ENCODE results near the gene CBX1. TPM values are rescaled to one million over a fixed set of nuclear protein-coding genes. Genes with fewer than 3 reads are reported as not detected.

CBX1 gene
- total and polyA plus RNA-seq, 2 of the 13 experiments (the other 11 are each of a cell fraction or from before 2014, with no cell fraction given), result 17.8 to 108 TPM

DNA sequence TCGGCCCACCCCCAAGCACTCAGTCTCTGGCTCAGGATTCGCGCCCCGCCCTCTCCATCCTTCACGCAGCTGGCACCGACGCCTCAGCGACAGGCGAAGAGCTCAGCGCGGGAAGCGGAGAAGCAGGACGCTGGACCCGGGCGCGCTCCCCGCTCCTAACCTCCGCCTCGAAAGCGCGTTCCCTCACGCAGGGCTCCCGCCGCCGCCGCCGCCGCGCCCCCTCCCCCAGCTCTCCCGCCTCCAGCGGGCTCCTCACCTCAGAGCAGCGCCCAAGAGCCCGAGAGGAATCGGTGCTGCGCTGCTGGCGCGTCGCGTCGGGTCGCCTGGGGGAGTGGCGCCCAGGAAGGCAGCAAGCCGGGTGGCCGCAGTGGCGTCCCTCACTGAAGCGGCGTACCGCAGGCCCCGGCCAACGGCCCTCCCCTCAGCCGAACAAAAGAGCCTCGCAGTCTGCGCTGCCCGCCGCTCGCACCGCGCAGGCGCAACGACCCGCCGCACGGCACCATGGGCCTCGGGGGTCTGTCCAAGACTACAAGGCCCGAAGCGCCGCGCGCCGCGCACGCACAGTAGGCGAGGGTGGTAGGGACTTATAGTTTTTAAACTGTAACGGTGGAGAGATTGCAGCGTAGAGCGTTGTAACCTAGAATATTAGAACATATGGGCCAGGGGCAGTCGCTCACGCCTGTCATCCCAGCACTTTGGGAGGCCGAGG is at the start of gene CBX1 (continued):
- TF ChIP-seq, protein P1, sequence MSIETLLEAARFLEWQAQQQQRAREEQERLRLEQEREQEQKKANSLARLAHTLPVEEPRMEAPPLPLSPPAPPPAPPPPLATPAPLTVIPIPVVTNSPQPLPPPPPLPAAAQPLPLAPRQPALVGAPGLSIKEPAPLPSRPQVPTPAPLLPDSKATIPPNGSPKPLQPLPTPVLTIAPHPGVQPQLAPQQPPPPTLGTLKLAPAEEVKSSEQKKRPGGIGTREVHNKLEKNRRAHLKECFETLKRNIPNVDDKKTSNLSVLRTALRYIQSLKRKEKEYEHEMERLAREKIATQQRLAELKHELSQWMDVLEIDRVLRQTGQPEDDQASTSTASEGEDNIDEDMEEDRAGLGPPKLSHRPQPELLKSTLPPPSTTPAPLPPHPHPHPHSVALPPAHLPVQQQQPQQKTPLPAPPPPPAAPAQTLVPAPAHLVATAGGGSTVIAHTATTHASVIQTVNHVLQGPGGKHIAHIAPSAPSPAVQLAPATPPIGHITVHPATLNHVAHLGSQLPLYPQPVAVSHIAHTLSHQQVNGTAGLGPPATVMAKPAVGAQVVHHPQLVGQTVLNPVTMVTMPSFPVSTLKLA (IDR thresholded peaks at IDR 0.05), result no peak
- TF ChIP-seq ZNF710 (CRISPR knock-in tag; IDR thresholded peaks at IDR 0.05; ENCODE audit: borderline replicate concordance) (peak; percentile 84), DPF2 (CRISPR knock-in tag; IDR thresholded peaks at IDR 0.05; ENCODE audit: borderline replicate concordance, low read depth) (no peak), ZNF703 (CRISPR knock-in tag; IDR thresholded peaks at IDR 0.05; ENCODE audit: borderline replicate concordance) (no peak; the same call in 1 of the 2 replicates), ZNF605 (CRISPR knock-in tag; IDR thresholded peaks at IDR 0.05) (peak; percentile 88; the same call in 1 of the 2 replicates), HNF4G (IDR thresholded peaks at IDR 0.05; ENCODE audit: borderline replicate concordance, low read depth, low read length) (no peak), HNF4G (CRISPR knock-in tag; IDR thresholded peaks at IDR 0.05; ENCODE audit: borderline replicate concordance, low read depth) (no peak), MED13 (CRISPR knock-in tag; IDR thresholded peaks at IDR 0.05) (no peak; the same call in 1 of the 2 replicates), TBX3 (IDR thresholded peaks at IDR 0.05; ENCODE audit: borderline replicate concordance) (no peak), ZNF792 (CRISPR knock-in tag; IDR thresholded peaks at IDR 0.05) (peak; percentile 78), ZNF720 (CRISPR knock-in tag; IDR thresholded peaks at IDR 0.05) (no peak), HOXA5 (CRISPR knock-in tag; IDR thresholded peaks at IDR 0.05) (peak; percentile 63; the same call in 1 of the 2 replicates), ZNF788 (CRISPR knock-in tag; IDR thresholded peaks at IDR 0.05; ENCODE audit: borderline replicate concordance) (peak; percentile 100), GATAD1 (CRISPR knock-in tag; IDR thresholded peaks at IDR 0.05) (peak; percentile 90), NPAS2 (CRISPR knock-in tag; IDR thresholded peaks at IDR 0.05; ENCODE audit: borderline replicate concordance) (no peak), SP4 (CRISPR knock-in tag; IDR thresholded peaks at IDR 0.05) (peak; percentile 37; the same call in 1 of the 2 replicates), ZNF670 (CRISPR knock-in tag; IDR thresholded peaks at IDR 0.05; ENCODE audit: borderline replicate concordance) (no peak; the same call in none of the 2 replicates), TCF7 (IDR thresholded peaks at IDR 0.05; ENCODE audit: low read depth) (no peak)
- TF ChIP-seq, protein P2, sequence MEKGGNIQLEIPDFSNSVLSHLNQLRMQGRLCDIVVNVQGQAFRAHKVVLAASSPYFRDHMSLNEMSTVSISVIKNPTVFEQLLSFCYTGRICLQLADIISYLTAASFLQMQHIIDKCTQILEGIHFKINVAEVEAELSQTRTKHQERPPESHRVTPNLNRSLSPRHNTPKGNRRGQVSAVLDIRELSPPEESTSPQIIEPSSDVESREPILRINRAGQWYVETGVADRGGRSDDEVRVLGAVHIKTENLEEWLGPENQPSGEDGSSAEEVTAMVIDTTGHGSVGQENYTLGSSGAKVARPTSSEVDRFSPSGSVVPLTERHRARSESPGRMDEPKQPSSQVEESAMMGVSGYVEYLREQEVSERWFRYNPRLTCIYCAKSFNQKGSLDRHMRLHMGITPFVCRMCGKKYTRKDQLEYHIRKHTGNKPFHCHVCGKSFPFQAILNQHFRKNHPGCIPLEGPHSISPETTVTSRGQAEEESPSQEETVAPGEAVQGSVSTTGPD (CRISPR knock-in tag; IDR thresholded peaks at IDR 0.05), result no peak
- TF ChIP-seq, protein P3, sequence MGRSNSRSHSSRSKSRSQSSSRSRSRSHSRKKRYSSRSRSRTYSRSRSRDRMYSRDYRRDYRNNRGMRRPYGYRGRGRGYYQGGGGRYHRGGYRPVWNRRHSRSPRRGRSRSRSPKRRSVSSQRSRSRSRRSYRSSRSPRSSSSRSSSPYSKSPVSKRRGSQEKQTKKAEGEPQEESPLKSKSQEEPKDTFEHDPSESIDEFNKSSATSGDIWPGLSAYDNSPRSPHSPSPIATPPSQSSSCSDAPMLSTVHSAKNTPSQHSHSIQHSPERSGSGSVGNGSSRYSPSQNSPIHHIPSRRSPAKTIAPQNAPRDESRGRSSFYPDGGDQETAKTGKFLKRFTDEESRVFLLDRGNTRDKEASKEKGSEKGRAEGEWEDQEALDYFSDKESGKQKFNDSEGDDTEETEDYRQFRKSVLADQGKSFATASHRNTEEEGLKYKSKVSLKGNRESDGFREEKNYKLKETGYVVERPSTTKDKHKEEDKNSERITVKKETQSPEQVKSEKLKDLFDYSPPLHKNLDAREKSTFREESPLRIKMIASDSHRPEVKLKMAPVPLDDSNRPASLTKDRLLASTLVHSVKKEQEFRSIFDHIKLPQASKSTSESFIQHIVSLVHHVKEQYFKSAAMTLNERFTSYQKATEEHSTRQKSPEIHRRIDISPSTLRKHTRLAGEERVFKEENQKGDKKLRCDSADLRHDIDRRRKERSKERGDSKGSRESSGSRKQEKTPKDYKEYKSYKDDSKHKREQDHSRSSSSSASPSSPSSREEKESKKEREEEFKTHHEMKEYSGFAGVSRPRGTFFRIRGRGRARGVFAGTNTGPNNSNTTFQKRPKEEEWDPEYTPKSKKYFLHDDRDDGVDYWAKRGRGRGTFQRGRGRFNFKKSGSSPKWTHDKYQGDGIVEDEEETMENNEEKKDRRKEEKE (IDR thresholded peaks at IDR 0.05), result no peak
